ENCODE results near the gene KIFBP. TPM values are rescaled to one million over a fixed set of nuclear protein-coding genes. Genes with fewer than 3 reads are reported as not detected.

Gene KIFBP
- total and polyA plus RNA-seq, 2 of the 13 experiments (the other 11 are each of a cell fraction or from before 2014, with no cell fraction given) = 13.0 to 21.9 TPM

- TF ChIP-seq HDAC1 (CRISPR knock-in tag; IDR thresholded peaks at IDR 0.05) (peak; percentile 80), ZFAT (CRISPR knock-in tag; conservative IDR thresholded peaks at IDR 0.05) (no peak), PHF20 (CRISPR knock-in tag; IDR thresholded peaks at IDR 0.05) (peak; percentile 80), TBX2 (CRISPR knock-in tag; IDR thresholded peaks at IDR 0.05; ENCODE audit: borderline replicate concordance) (peak; percentile 85), ESRRA (CRISPR knock-in tag; IDR thresholded peaks at IDR 0.05; ENCODE audit: low read depth) (0 out of 2 replicates have a peak, but pooled peaks have one; percentile 38), ZFP36 (IDR thresholded peaks at IDR 0.05; ENCODE audit: borderline replicate concordance, low read depth, low read length, partially characterized antibody) (no peak), YY1 (IDR thresholded peaks at IDR 0.05; ENCODE audit: insufficient read depth, insufficient replicate concordance, low read depth, low read length) (no peak), NFE2 (CRISPR knock-in tag; IDR thresholded peaks at IDR 0.05) (no peak), ZBTB20 (CRISPR knock-in tag; IDR thresholded peaks at IDR 0.05; ENCODE audit: borderline replicate concordance, low read depth) (no peak), POLR2AphosphoS2 (IDR thresholded peaks at IDR 0.05; ENCODE audit: low read depth, low read length) (no peak), CENPBD1 (CRISPR knock-in tag; IDR thresholded peaks at IDR 0.05; ENCODE audit: borderline replicate concordance, low read depth) (no peak), ZBTB7A (CRISPR knock-in tag; IDR thresholded peaks at IDR 0.05) (0 out of 2 replicates have a peak, but pooled peaks have one; percentile 35), AHR (CRISPR knock-in tag; IDR thresholded peaks at IDR 0.05) (no peak), SIN3A (IDR thresholded peaks at IDR 0.05; ENCODE audit: borderline replicate concordance, low read depth, low read length) (peak; percentile 88; the same call in 1 of the 2 replicates), AGO1 (IDR thresholded peaks at IDR 0.05; ENCODE audit: low read depth, low read length, poor library complexity, severe bottlenecking) (no peak), ZSCAN31 (CRISPR knock-in tag; IDR thresholded peaks at IDR 0.05; ENCODE audit: low read depth) (peak; percentile 86; the same call in 1 of the 2 replicates), ZEB1 (IDR thresholded peaks at IDR 0.05; ENCODE audit: insufficient replicate concordance, low read depth) (peak; percentile 59), ZBTB44 (CRISPR knock-in tag; IDR thresholded peaks at IDR 0.05) (no peak), ZNF329 (CRISPR knock-in tag; IDR thresholded peaks at IDR 0.05; ENCODE audit: low read depth) (no peak), ETS1 (CRISPR knock-in tag; IDR thresholded peaks at IDR 0.05) (no peak), TCF7 (IDR thresholded peaks at IDR 0.05; ENCODE audit: low read depth) (no peak), U2AF1 (optimal IDR thresholded peaks at IDR 0.05; ENCODE audit: low read depth, low read length) (no peak), HOXA3 (CRISPR knock-in tag; IDR thresholded peaks at IDR 0.05) (peak; percentile 63; the same call in 1 of the 2 replicates), ZBTB7B (CRISPR knock-in tag; IDR thresholded peaks at IDR 0.05) (peak; percentile 64; the same call in 1 of the 2 replicates), ZC3H13 (CRISPR knock-in tag; IDR thresholded peaks at IDR 0.05) (no peak), ZNF563 (CRISPR knock-in tag; IDR thresholded peaks at IDR 0.05) (peak; percentile 82; the same call in 1 of the 2 replicates), SYNCRIP (IDR thresholded peaks at IDR 0.05; ENCODE audit: insufficient read depth, low read depth, low read length) (no peak)
Observed at GRCh38 chr10:68988530-68989316, at the start of gene KIFBP (continued).
